Hypothalamus (tissue), 51 donors: Measurements from ENCODE around the gene MED4.
A peak's percentile ranks its signal among the peaks of the same experiment; 100 is the strongest.

Experiments used
- DNase-seq, 51 donors: peaks; one replicate each; lab custom pipeline; 2025; lab: John Stamatoyannopoulos, UW

MED4 gene

GRCh38 chr13:48094781-48095502 is at the start of gene MED4:
Gene MED4, minus strand, starts transcription at chr13:48095104. Its CDS starts 26 bp downstream, at chr13:48095078.
- peak; percentile 61 to 99 (median 90) for DNase-seq

GRCh38 chr13:48144413-48145035 is 49.6 kb upstream of the MED4 start:
- peak in 4 of 51 donors; percentile 8 to 23 (median 12) for DNase-seq

GRCh38 chr13:48142436-48142835 is 47.5 kb upstream of the MED4 start:
- no peak for DNase-seq

GRCh38 chr13:48138270-48138669 is 43.4 kb upstream of the MED4 start:
- DNase-seq, result no peak

- DNase-seq, result no peak
Observed at GRCh38 chr13:48132961-48133360, 38.1 kb upstream of the MED4 start.

DNA sequence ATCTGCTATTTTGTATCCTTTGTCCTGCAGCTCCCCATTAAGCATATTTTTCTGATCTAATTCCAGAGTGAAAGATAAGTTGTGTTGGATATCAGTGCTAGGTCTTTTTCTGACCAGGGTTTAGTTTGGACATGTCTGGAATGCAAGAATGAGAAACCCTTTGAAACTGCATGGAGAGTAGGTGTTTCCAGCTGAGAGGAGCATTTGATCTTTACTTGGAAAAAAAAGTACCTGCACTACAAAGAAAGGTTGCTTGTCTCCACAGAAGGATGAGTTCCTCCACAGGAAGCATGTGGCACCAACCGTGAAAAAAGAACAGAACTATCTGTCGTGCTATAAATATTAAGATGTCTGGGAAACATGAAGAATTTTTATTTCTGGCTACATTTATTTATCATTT is 36.6 kb upstream of the MED4 start:
- no peak for DNase-seq

DNA sequence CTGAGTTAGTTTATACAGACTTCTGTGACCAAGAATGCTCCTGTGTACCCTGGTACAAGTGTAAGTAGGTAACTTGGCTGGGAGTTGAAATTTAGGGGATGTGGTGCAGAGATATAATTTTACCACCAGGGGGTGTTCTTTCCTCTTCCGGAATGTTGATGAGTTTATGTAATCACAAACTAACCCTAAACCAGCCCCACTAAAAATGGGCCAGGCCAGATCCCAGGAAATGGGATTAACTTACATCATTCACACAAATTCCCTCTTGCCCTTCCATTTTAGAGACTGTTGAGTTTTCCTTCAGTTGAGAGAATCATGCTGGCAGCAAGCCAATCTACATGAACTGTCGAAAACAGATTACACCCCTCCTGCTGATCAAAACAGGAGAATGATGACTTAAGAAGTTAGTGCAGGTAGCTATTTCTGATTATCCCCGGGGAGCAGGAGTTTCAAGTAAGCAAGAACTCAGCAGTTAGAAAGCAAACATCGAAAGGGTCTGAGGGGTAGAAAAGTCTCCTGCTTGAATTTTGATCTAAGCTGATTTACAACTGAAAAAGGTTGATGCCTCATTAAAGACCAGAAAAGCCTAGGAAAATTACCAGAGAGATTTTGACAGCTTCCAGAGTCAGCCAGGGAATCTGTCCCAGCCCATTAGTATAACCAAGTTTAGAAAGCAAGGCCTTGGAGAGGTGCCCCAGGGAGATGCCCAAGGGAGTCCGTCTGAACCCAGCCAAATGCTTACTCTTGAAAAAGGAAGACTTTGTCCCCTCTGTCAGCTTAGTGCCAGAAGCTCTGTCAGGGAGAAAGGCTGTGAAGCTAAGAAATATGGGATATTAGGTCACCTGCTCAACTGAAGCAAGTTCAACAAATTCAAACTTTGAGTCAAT is 32.3 kb upstream of the MED4 start:
- peak in 31 of 51 donors; percentile 1 to 66 (median 27) for DNase-seq

- DNase-seq, result no peak
Observed at GRCh38 chr13:48125794-48126228, 30.9 kb upstream of the MED4 start.

- no peak for DNase-seq
Observed at GRCh38 chr13:48123812-48124211, 28.9 kb upstream of the MED4 start.

DNA sequence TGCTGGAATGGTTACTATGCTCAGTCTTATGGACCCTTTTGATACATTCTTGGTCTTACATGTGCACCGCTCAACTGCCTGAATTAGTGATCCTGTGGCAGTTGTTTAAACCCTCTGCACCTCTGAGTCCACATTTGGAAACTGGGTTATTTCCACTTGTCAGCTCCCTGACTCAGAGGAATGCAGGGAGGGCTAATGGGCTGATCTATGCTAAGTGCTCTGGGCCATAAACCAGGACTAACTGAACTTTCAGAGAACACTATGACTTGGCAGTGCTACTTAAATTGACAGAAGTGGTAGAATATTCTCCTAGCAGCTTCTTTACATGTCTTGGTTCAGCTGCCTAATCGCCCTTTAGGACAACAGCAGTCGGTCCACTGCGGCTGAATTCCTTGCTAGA is 26.8 kb upstream of the MED4 start:
- no peak for DNase-seq

DNA sequence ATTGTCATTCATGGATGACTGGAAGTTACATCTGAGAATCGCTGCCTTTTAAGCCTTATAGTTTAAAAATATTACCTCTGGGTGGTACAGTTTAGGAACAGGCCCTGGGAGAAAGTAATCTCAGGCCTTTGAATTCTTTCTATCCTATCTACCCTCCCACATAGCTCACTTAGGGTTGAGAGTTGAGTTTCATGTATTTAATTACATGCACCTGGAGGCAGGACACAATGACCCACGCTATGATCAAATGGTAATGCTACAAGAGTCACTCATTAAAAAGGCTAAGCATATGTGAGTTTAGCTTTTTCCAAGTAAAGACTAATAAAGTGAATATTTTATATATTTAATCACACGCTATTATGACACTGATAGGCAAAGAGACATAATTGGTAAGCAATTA is 25.3 kb upstream of the MED4 start:
- no peak for DNase-seq

- DNase-seq, result no peak
Observed at GRCh38 chr13:48118030-48118429, 23.1 kb upstream of the MED4 start.

DNA sequence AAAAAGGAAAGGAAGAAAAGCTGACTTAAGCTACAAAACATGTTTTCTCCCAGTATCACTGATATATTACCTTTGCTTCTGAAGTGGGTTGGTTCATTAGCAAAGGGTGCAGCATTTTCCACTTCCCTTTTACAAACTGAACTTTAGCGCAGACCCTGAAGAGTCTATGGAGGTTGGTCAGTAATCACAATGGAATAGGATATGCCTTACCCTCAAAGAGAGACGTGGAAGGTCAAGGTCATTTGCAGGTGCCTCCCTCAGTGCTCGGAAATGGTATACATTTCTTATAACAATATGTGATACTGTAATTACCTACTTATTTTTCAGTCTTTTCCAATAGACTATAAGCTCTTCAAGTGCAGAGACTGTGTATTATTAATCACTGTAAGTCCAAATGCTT is 21.9 kb upstream of the MED4 start:
- no peak for DNase-seq

GRCh38 chr13:48113756-48114130 is 18.8 kb upstream of the MED4 start:
- no peak for DNase-seq

GRCh38 chr13:48112896-48113755 is 18.2 kb upstream of the MED4 start:
- DNase-seq, result no peak

- DNase-seq, result peak in 13 of 51 donors; percentile 1 to 39 (median 8)
Observed at GRCh38 chr13:48110931-48111721, 16.2 kb upstream of the MED4 start.

DNA sequence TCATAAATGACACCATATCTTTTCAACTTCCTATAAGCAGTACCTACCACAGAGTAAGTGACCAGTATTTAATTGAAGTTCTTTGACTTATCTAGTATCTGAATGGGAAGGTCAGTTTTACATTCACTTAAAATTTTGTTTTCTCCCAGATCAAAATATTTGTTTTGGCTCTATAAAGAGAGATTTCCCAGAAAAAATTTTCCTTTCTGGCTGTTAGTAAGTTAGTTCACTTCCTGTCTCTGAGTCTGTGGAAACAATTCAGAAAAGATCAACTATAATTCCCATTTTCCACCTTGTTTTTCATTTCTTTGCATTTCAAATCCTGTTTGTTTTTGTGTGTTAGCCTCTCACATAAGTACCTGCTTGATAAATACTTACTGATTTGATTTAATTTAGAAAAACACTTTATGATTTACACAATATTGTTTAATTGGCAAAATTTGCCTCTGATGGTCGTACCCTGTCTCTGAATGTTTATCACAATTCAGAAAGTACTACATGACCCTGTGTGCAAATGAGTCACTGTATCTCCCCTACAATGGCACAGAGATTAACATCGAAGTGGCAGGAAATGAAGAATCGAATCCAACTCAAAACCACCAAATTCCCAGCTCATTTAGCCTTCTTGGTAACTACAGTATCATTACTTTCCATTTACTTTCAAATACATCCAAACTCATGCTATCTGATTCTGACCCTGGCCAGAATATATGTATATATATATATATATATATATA is 15.4 kb upstream of the MED4 start:
- no peak for DNase-seq

DNA sequence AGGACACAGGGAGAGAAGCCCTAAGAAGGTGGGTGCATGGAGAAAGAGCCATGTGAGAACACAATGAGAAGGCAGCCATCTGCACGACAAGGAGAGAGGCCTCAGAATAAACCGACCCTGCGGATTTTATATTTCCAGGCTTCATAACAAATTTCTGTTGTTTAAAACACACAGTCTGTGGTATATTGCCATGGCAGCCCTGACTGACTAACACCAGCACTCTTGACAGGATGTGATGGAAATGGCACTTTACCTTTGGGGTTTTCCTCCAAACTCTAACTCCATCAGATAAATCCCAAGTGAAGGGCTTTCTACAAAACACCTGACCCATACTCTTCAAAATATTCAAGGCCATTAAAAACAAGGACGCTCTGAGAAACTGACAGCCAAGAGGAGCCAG is 13.2 kb upstream of the MED4 start:
- DNase-seq, result no peak

- no peak for DNase-seq
Observed at GRCh38 chr13:48097793-48098192, 2.9 kb upstream of the MED4 start.
